GM18502 (cell line): ENCODE data around the gene HBP1.

Source experiments
- ATAC-seq: cut with Tn5 transposase; IDR thresholded peaks from one replicate; pipeline ENCODE4 v1.9.1; 2021; ENCODE audit warnings: mild to moderate bottlenecking; ENCODE audit not compliant: unreplicated experiment, poor library complexity

HBP1 gene

GRCh38 chr7:107179326-107180164, 10.7 kb downstream of the HBP1 start:
- ATAC-seq = no peak

DNA sequence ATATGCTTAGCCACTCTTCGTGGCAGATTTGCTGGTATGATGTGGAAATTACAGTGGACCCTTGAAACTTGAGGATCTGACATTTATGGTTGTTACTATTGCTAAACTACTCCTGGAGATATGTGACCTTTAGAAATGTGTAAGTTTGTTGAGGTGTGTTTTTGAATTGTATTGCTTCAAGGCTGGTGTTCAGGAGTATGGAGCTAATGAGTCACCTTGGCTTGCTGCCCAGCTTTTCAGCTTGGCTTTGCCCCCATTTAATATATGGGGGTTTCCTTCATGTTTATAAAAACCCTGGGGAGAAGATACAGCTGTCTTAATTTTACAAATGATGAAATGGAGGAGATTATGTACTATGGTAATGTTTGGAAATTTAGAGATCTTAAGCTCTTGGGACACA, 11.6 kb downstream of the HBP1 start:
- ATAC-seq = no peak

DNA sequence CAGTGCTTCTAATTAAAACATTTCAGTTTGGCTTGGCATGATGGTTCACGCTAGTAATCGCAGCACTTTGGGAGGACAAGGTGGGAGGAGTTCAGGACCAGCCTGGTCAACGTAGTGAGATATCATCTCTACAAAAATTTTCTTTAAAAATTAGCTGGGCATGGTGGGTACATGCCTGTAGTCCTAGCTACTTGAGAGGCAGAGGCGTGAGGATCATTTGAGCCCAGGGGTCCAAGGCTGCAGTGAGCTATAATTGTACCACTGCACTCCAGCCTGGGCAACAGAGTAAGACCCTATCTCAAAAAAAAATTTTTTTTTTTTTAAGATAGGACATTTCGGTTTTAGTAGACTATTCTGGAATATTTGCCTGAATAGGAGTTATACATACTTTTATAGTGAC, 12.4 kb downstream of the HBP1 start:
- ATAC-seq = no peak

GRCh38 chr7:107185716-107186115, 16.9 kb downstream of the HBP1 start:
- ATAC-seq = no peak

DNA sequence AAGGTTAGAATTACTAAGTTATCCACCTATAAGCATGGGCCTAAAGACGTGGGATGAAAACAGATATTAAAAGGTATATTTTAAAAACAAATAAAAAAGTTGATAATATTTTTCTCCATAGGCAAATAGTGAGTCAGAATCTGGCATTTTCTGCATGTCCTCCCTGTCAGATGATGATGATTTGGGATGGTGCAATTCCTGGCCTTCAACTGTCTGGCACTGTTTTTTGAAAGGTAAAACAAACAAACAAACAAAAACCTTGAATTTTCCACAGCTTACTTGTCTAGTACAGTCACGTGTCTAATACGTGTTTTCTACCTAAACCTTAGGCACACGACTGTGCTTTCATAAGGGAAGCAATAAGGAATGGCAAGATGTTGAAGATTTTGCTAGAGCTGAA, 17.4 kb downstream of the HBP1 start:
- ATAC-seq = no peak

- ATAC-seq = no peak
These were observed 19.0 kb downstream of the HBP1 start for GRCh38 chr7:107187774-107188173.

DNA sequence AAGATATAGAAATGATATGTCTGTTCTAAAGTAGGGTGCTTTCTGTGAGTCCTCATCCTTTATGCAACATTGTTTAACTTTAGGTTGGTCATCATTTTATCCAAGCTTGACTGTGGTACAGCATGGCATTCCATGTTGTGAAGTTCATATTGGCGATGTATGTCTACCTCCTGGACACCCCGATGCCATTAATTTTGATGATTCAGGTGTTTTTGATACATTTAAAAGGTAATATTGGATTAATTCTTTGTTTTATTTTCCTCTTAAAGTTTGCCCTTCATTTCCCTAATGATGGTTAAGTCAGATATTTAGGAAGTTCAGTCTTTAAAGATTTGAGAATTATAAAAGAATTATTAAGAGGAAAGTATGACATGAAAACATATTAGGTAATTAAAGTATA, 21.3 kb downstream of the HBP1 start:
- no peak for ATAC-seq

DNA sequence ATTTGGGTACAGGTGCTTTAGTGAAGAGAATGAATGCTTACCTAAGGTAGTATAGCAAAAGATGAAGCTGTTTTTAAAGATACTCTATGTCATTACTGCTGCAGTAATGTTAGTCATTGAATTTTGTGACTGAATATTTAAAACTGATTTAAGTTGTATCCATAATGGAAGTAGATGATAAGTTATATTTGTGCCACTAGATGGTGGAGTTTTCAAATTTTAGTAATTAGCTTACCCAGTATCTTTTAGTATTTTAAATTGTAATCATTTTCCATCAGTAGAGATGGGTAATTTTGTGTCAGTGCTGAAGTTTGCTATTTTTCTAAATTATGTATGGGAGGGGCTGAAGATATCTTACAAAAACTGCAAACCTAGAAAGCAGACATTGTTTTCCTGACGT, 25.2 kb downstream of the HBP1 start:
- no peak for ATAC-seq

DNA sequence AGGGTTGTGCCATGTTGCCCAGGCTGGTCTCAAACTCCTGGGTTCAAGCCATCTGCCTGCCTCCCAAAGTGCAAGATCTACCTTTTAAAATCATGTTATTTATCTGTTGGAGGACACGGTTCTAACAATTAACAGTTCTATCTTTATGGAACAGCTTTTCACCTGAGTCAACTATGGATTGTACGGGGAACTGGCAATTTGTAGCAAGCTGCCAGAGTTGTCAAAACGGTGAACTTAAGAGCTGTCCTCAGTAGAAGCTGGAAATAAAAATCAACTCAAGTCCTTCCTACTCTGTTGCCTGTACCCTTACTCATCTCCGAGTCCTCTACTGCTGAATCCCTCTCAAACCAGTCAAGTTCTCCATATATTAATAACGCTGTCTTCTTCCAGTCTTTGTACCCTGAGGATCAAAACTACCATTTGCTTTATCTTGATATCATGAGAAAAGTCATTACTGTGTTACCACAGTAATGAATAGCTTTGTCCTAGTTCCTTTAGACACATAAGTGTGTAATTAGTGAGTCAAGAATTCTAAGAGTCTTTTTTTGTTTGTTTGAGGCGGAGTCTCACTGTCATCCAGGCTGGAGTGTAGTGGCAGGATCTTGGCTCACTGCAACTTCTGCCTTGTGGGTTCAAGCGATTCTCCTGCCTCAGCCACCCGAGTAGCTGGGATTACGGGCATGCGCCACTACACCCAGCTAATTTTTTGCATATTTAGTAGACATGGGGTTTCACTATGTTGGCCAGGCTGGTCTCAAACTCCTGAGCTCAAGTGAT, 28.2 kb downstream of the HBP1 start:
- ATAC-seq = no peak

- ATAC-seq = no peak
These were observed 33.1 kb downstream of the HBP1 start for GRCh38 chr7:107201795-107202450.

- ATAC-seq = no peak
These were observed 34.8 kb downstream of the HBP1 start for GRCh38 chr7:107203607-107204006.

GRCh38 chr7:107206136-107206535, 37.3 kb downstream of the HBP1 start:
- ATAC-seq = no peak

DNA sequence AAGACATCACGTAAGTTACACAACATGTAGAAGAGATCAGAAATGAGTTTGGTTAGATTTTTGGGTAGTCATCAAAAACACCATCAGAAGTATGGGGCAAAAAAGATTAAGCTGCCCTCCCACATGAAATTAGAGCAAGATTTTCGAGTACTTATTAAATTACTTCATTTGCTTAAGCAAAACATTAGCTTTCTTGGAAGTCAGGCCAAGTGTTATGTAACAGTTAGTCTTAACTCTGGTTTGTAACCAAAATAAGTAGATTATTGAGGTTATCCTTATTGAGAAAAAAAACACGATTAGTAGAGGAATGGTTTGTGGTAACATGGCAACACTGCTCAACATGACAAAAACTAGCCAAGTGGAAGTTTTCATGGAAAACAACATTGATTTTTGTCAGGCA, 37.9 kb downstream of the HBP1 start:
- no peak for ATAC-seq

DNA sequence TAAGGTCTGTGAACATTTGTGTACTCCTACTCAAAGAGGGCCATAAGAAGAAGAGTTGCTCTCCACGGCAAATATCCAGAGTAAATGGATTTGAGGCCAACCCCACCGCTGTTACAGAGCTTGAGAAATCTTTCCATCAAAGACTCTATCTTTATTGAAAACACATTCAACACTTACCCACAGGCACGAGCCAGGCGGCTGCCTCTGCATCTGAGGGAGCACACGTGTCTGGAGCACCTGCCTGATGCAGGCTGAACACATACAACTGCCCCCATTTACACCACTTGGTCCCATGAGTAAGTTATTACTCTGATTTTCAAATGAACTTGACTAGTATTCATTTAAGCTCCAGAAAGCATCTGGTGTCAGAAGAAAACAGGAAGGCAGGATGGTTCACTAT, 38.7 kb downstream of the HBP1 start:
- ATAC-seq = no peak

- no peak for ATAC-seq
These were observed 39.3 kb downstream of the HBP1 start for GRCh38 chr7:107208024-107208521.

- ATAC-seq = no peak
These were observed 39.8 kb downstream of the HBP1 start for GRCh38 chr7:107208563-107208962.

DNA sequence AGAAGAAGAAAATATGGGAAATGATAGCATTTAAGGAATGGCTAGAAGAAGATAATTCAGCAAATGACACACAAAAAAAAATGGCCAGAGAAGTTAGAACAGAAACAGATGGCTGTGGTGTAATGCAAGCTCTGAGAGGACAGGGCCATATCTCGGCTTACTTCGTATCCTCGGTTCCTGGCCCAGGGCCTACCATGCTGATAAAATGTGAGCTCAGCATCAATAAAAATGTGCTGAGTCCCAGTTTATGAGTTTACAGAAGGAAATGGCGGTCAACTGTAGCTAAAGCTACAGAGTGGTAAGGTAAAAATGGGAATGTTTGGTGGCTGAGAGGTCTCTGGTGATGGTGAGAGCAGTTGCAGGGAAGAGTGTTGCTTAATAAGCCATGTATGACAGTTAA, 40.8 kb downstream of the HBP1 start:
- no peak for ATAC-seq

DNA sequence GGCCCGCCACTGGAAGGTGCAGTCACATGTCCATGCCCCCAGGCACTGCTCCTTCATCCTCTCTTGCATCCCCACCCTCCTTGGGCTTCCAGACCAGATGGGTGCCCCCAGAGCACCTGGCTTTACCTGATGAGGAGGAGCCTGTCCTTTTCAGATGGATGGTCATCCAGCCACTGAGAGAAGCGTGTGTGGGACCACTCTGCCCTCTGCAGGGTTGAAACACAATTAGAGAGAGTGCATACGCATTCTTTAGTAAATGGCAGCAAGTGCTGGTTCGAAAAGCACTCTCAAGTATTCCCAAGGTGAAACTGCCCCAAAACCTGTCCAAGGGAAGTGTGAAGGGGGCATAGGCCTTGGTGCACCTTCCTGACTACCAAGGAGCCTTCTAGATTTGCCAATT, 41.6 kb downstream of the HBP1 start:
- ATAC-seq = no peak

DNA sequence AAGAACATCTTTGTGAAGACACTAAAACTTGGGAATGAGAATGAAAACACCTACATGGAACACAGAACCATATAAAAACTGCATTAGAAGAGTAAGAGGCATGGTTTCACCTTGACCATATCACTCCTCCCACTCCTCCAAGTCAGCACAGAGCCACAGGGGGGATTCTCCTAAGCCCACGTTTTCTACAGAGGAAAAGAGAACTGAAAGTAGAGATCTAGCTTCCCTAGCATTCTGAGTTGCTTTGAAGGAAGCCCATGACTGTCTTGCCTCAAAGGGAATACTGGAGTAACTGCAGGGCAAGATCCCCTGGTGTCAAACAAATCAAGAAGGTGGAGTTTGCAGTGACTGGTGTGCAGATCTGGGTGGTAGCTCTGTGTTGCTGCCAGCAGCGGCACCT, 43.9 kb downstream of the HBP1 start:
- ATAC-seq = no peak

GRCh38 chr7:107213193-107213788, 44.5 kb downstream of the HBP1 start:
- no peak for ATAC-seq

- no peak for ATAC-seq
These were observed 45.1 kb downstream of the HBP1 start for GRCh38 chr7:107213945-107214344.
